Heart left ventricle (tissue), 16 donors: Measurements from ENCODE around the gene PRRT2. TPM values are rescaled to one million over a fixed set of nuclear protein-coding genes. Genes with fewer than 3 reads are reported as not detected.

ENCODE experiments used
- ATAC-seq, 4 donors: fragments of 200-7000 bp; cut with Tn5 transposase; one replicate each; pipeline ENCODE4 v1.9.1; 2020 to 2022; ENCODE audit warnings: moderate library complexity in 4 of 4, mild to moderate bottlenecking in 3 of 4, moderate number of reproducible peaks in 1 of 4
- DNase-seq, 5 donors: peaks; one replicate each; pipeline ENCODE4 v3.0.0-alpha.2; 2020
- H3K27ac ChIP-seq, 12 donors: fragments of 200-600 bp; sonication (generic) in 4 of 12; one replicate each; pipeline versions ENCODE4 v1.5.0 to v1.8.0; 2016 to 2022; ENCODE audit warnings: mild to moderate bottlenecking in 2 of 12
- H3K27me3 ChIP-seq, 9 donors: fragments of 200-600 bp; sonication (generic) in 2 of 9; one replicate each; pipeline versions ENCODE4 v1.5.1 to v1.8.0; 2016 to 2022; ENCODE audit warnings: mild to moderate bottlenecking in 3 of 9
- H3K36me3 ChIP-seq, 9 donors: fragments of 200-600 bp; sonication (generic) in 2 of 9; one replicate each; pipeline versions ENCODE4 v1.5.0 to v1.8.0; 2018 to 2022; ENCODE audit warnings: mild to moderate bottlenecking in 2 of 9
- H3K4me1 ChIP-seq, 12 donors: fragments of 200-600 bp; sonication (generic) in 4 of 12; one replicate each; pipeline versions ENCODE4 v1.5.0 to v1.8.0; 2016 to 2022; ENCODE audit warnings: mild to moderate bottlenecking in 3 of 12
- H3K4me3 ChIP-seq, 12 donors: fragments of 200-600 bp; sonication (generic) in 4 of 12; one replicate each; pipeline versions ENCODE4 v1.5.0 to v1.8.0; 2017 to 2022; ENCODE audit warnings: mild to moderate bottlenecking in 9 of 12, moderate library complexity in 4 of 12
- H3K9me3 ChIP-seq, 12 donors: fragments of 200-600 bp; sonication (generic) in 4 of 12; one replicate each; pipeline versions ENCODE4 v1.5.0 to v1.8.0; 2016 to 2022; ENCODE audit warnings: mild to moderate bottlenecking in 1 of 12
- POLR2A ChIP-seq, 2 donors: fragments of 450-650 bp; IDR thresholded peaks; one replicate each; pipeline ENCODE4 v1.6.1; 2017; ENCODE audit warnings: antibody characterized with exemption in 2 of 2, mild to moderate bottlenecking in 2 of 2, moderate library complexity in 2 of 2
- WGBS, 4 donors: extraction: QIAGEN DNeasy Blood & Tissue Kit in 2 of 4; methylation state at CpG; one replicate each; pipeline versions ENCODE4 v1.1.5 to v1.1.7; 2013 to 2018; 5-methylcytosine and 5-hydroxymethylcytosine counted together
- intact Hi-C, 10 donors: fragments of 100-400 bp; cut with DNase I; formaldehyde crosslinking; loops; one replicate each; pipeline versions ENCODE4 v1.11.1 to v1.14.2; 2022
- long read RNA-seq, 3 donors: library from polyadenylated mRNA; unstranded; transcript quantifications; one replicate each; pipeline ENCODE4 v2.0.0, GENCODE V29; 2020 to 2021
- polyA plus RNA-seq, 2 donors: library from polyadenylated mRNA; stranded (reverse); fragments of 200-250 nt; gene quantifications; one replicate each; pipeline ENCODE4 v1.2.3, GENCODE V29; 2013
- total RNA-seq, 9 donors: library from RNA; depleted of rRNA in 2 of 9; stranded (reverse); fragments of >200 nt in 2 of 9; fragmentation: NEBNext Ultra II Directional in 3 of 9; extraction: Animal tissue kit (Norgen Biotek cat#: 25700) in 3 of 9; gene quantifications; one replicate each; pipeline versions ENCODE4 v1.1.0 to v1.2.4, GENCODE V29; 2016 to 2023
- TF ChIP-seq, protein P1 (sequence below), 12 donors: fragments of 200-600 bp; sonication (generic) in 4 of 12; IDR thresholded peaks; one replicate each; pipeline versions ENCODE4 v1.5.0 to v1.8.0; 2018 to 2022; ENCODE audit warnings: antibody characterized with exemption in 12 of 12, mild to moderate bottlenecking in 5 of 12
- donor health status: ischemic (EF 13 %, LVEDD 7.1; RV severe dilation, severe dysfunction).
- donor health status: healthy with polysubstance abuse.
- donor health status: DM: no; HTN: yes; CAD: no.
- donor health status: DM: no; HTN: no; CAD: no.
- donor health status: ischemic (EF 25% LVEDD 6.9; RV normal size, moderate dysfunction).
- donor health status: ischemic (EF 25% LVEDD 5.7; RV mildly dilated, moderate dysfunction).
- donor health status: healthy.
- donor health status: DM: yes; HTN: yes; CAD: no.
- donor health status: ischemic (EF 35%, LVEDD 5.7; RV mildly dilated, moderate dysfunction).
- donor health status: nonischemic (EF 11% LVEDD 7.7; RV severe dilation, severe dysfunction).
- donor health status: DM: yes; HTN: yes; CAD: no.
- donor health status: PGD.
- donor health status: ischemic (EF 29% LVEDD 5.4; RV normal size, mild dysfunction).
- donor health status: nonischemic (EF 23%, LVEDD 6.1; RV moderate dilation, normal function).

The PRRT2 gene
- total RNA-seq = 1 to 10 TPM in 5 of 9 donors, under 1 TPM in 3, not detected in 1; 0.38 to 1.8 (median 1.3) TPM
- polyA plus RNA-seq = 1 to 10 TPM in 1 of 2 donors, under 1 TPM in 1; 0.24 to 3.2 TPM
- long read RNA-seq, donor 1 = 0 reads
- long read RNA-seq, donor 2 = 0 reads
- long read RNA-seq, donor 3 = 0 reads

DNA sequence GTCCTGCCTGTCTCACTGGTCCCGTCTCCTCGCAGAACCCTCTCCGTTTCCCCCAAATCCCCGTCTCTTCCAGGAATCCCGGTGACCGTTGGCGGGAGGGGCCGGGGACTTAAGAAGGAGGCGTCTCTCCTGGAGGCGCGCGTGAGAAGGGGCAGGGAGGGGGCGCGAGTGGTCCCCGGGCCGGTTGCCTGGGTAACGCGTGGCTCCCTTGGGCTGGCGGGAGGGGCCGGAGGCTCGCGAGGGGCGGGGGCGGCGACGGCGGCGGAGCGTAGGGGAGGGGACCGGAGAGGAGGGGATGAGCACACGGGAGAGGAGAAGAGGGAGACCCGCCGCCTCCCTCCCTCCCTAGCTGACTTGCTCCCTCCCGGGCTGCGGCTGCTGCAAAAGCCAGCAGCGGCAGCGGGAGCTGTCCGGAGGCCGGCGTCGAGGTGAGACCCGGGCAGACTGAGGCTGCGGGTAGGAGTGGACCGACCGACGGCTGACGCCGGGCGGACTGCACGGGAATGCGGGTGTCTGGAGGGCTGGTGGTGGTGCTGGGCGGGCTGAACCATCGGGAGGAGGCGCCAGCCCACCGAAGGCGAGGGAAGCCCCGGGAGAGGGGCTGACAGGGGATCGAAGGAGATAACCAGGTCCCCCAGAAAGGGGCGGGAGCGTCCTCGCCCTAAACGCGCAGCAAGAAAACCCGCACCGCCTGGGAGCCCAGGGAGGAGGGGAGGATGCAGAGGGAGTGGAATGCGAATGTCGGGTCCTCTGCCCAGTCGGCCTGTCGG lies at the start of gene PRRT2:
Gene PRRT2, plus strand, starts transcription at position 298 of the 770 bp plus-strand sequence. CDS start 862 bp downstream, outside the sequence.
- 3 to 7% (median 4%) methylated on average over 47 to 68 of the region's 69 CpGs for WGBS, 4 donors
- Histone ChIP-seq H3K4me3 (peak within 1 kb of the TSS; percentile 26 to 73 (median 62)), H3K27ac (peak within 1 kb of the TSS; percentile 82 to 99 (median 92)), H3K4me1 (peaks cover 6 to 83% (median 67%) of the 10 kb centered on the region in 12 donors), H3K36me3 (peaks cover 0 to 25% (median 18%) of the 10 kb centered on the region in 9 donors), H3K9me3 (no peaks in the 10 kb centered on the region), H3K27me3 (peaks cover 0 to 4% (median 0%) of the 10 kb centered on the region in 9 donors)
- DNase-seq (peak; percentile 69 to 87 (median 81)), ATAC-seq (peak in 1 of 4 donors; percentile 0)
- TF ChIP-seq, protein P1, sequence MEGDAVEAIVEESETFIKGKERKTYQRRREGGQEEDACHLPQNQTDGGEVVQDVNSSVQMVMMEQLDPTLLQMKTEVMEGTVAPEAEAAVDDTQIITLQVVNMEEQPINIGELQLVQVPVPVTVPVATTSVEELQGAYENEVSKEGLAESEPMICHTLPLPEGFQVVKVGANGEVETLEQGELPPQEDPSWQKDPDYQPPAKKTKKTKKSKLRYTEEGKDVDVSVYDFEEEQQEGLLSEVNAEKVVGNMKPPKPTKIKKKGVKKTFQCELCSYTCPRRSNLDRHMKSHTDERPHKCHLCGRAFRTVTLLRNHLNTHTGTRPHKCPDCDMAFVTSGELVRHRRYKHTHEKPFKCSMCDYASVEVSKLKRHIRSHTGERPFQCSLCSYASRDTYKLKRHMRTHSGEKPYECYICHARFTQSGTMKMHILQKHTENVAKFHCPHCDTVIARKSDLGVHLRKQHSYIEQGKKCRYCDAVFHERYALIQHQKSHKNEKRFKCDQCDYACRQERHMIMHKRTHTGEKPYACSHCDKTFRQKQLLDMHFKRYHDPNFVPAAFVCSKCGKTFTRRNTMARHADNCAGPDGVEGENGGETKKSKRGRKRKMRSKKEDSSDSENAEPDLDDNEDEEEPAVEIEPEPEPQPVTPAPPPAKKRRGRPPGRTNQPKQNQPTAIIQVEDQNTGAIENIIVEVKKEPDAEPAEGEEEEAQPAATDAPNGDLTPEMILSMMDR (IDR thresholded peaks at IDR 0.05) = no peak
- TF ChIP-seq POLR2A (IDR thresholded peaks at IDR 0.05) = no peak
- intact Hi-C loops = loop anchor here in 5 of 10 donors (5.0 to 10.0 kb wide), 5 partner anchors 35 to 193 kb away; partner anchors contain the start of genes HIRIP3 (in 1 of the 5) and INO80E (in 1 of the 5)

GRCh38 chr16:29763326-29763725 lies 48.7 kb upstream of the PRRT2 start:
- DNase-seq (no peak), ATAC-seq (no peak)
- no peak overlapping the region for H3K27ac ChIP-seq
- WGBS, 4 donors = 67 to 68% (median 68%) methylated on average over 6 of the region's 6 CpGs
- H3K4me1 ChIP-seq = no peaks in the 10 kb centered on the region
- intact Hi-C loops = no loop called here
- TF ChIP-seq, protein P1 (IDR thresholded peaks at IDR 0.05) = no peak
- no peak for TF ChIP-seq POLR2A (IDR thresholded peaks at IDR 0.05)
- H3K36me3 ChIP-seq = no peaks in the 10 kb centered on the region
- H3K4me3 ChIP-seq = no peak overlapping the region
- H3K27me3 ChIP-seq = peaks cover 0 to 7% (median 0%) of the 10 kb centered on the region in 9 donors
- no peaks in the 10 kb centered on the region for H3K9me3 ChIP-seq

- no peaks in the 10 kb centered on the region for H3K4me1 ChIP-seq
- TF ChIP-seq, protein P1 (IDR thresholded peaks at IDR 0.05) = no peak
- TF ChIP-seq POLR2A (IDR thresholded peaks at IDR 0.05) = no peak
- DNase-seq (no peak), ATAC-seq (peak in 2 of 4 donors; percentile 24 to 36)
- intact Hi-C loops = no loop called here
- H3K27ac ChIP-seq = no peak overlapping the region
- peaks cover 0 to 7% (median 0%) of the 10 kb centered on the region in 9 donors for H3K27me3 ChIP-seq
- no peak overlapping the region for H3K4me3 ChIP-seq
- H3K36me3 ChIP-seq = no peaks in the 10 kb centered on the region
- WGBS, 4 donors = 68 to 75% (median 72%) methylated on average over 15 of the region's 15 CpGs
- H3K9me3 ChIP-seq = no peaks in the 10 kb centered on the region
Measured at GRCh38 chr16:29765167-29766032, 46.6 kb upstream of the PRRT2 start.
